Activated naive CD8-positive, alpha-beta T cell treated with anti-CD3 and anti-CD28 coated beads, Interleukin-2, amount 10 ng/mL, durations not matched to agents 7 days and 5 days (primary cell): ENCODE results near the gene CLEC17A. TPM values are rescaled to one million over a fixed set of nuclear protein-coding genes. Genes with fewer than 3 reads are reported as not detected.

ENCODE experiments used
- ATAC-seq: fragments of 150-1000 bp; cut with Tn5 transposase; one replicate; pipeline ENCODE4 v1.10.0; 2021; ENCODE audit warnings: low read depth, moderate library complexity
- POLR2A ChIA-PET: fragments of 350-600 bp; sonication (Branson Sonifier 250); formaldehyde crosslinking; loops from one replicate; lab custom pipeline; 2021; ENCODE audit warnings: antibody characterized with exemption; lab: Charles Lee
- DNase-seq: peaks from one replicate; pipeline ENCODE4 v3.0.0; 2021
- H3K27ac Mint-ChIP-seq: one replicate; pipeline ENCODE4 v1.8.0; 2022; ENCODE audit warnings: mild to moderate bottlenecking, mixed read lengths
- H3K27me3 Mint-ChIP-seq: one replicate; pipeline ENCODE4 v1.8.0; 2022; ENCODE audit warnings: mild to moderate bottlenecking, moderate library complexity, mixed read lengths
- H3K36me3 Mint-ChIP-seq: one replicate; pipeline ENCODE4 v1.8.0; 2021; ENCODE audit warnings: mild to moderate bottlenecking, mixed read lengths
- H3K4me1 Mint-ChIP-seq: one replicate; pipeline ENCODE4 v1.8.0; 2021; ENCODE audit warnings: mixed read lengths
- H3K4me3 Mint-ChIP-seq: one replicate; pipeline ENCODE4 v1.8.0; 2022; ENCODE audit warnings: mild to moderate bottlenecking, moderate library complexity, mixed read lengths
- H3K9me3 Mint-ChIP-seq: one replicate; pipeline ENCODE4 v1.8.0; 2021; ENCODE audit warnings: mixed read lengths
- total RNA-seq, 2 experiments: library from RNA; stranded (reverse); gene quantifications; one replicate each; pipeline ENCODE4 v1.2.3, GENCODE V29; 2021

Gene CLEC17A
- total RNA-seq, 2 experiments from 2014 or later: 0.17 TPM; not detected in 1

DNA sequence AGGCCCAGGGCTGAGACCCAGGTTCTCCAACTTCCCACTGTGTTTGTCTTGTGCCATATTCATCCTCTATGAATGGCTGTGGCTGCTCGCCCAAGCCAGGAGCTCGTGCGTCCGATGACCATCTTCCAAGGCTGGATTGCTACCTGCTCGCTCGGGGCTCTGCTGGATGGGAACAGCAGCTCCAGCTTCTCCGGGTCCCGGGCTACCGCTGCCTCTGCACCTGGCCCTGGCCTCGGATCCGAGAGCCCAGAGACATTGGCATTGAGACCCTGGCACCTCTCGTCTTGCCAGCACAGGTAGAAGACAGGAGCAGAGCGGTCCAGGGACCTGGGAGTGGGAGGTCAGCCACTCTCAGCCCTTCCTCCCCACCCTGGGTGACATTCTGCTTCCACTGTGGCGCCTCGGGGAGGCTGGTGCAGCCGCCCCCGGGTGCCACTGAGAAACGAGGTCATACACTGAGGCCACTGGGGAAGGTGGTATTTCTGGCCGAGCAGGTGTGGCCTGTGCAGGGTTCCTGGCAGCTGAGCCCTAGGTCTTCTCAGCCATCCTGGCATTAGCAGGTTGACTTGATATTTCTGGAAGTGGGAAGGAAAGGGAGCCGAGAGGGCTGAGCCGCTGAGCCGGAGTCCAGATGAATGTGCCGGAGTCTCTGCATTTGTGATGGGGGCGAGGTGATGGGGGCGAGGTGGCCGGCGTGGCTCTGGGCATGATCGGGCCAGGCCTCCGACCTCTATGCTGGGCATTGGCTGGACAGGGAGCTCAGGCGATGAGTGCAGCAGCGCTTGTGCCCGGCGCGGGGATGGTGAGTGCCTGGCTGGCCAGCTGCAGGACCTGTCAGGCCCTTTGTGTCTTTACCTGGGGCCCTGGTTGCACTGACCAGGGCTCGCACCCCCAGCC is 29.6 kb upstream of the CLEC17A start:
- ATAC-seq: no peak
- Mint-ChIP-seq H3K36me3 (peaks cover 3% of the 10 kb centered on the region), H3K4me1 (peaks cover 21% of the 10 kb centered on the region), H3K4me3 (no peak overlapping the region), H3K27me3 (no peaks in the 10 kb centered on the region), H3K27ac (no peak overlapping the region), H3K9me3 (no peaks in the 10 kb centered on the region)
- POLR2A ChIA-PET: interaction anchor here (1.1 to 2.5 kb wide), 3 partner anchors 15 to 46 kb away, joined by 3 to 7 read pairs (median 4); partner anchors contain the start of gene DNAJB1
- no peak for DNase-seq

DNA sequence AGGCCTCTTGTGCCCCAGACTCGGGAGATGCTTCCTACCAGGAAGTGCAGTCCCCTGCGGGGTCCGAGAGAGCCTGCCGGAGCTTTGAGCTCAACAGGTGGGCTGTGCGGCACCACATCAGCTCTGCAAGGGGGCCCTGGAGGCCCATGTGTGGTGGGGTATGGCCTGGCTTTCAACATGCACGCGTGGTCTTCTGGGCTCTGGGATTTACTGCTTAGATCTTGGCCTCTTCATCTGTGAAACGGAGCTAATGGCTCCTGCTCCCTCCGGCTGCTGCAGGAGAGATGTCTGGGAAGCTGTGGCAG is 29.0 kb upstream of the CLEC17A start:
- no peak overlapping the region for H3K27ac Mint-ChIP-seq
- peaks cover 21% of the 10 kb centered on the region for H3K4me1 Mint-ChIP-seq
- POLR2A ChIA-PET: interaction anchor here (1.1 to 2.5 kb wide), 3 partner anchors 15 to 47 kb away, joined by 3 to 7 read pairs (median 4); partner anchors contain the start of gene DNAJB1
- no peak overlapping the region for H3K4me3 Mint-ChIP-seq
- no peak for ATAC-seq
- DNase-seq: no peak
- H3K36me3 Mint-ChIP-seq: peaks cover 2% of the 10 kb centered on the region
- no peaks in the 10 kb centered on the region for H3K9me3 Mint-ChIP-seq
- no peaks in the 10 kb centered on the region for H3K27me3 Mint-ChIP-seq

DNA sequence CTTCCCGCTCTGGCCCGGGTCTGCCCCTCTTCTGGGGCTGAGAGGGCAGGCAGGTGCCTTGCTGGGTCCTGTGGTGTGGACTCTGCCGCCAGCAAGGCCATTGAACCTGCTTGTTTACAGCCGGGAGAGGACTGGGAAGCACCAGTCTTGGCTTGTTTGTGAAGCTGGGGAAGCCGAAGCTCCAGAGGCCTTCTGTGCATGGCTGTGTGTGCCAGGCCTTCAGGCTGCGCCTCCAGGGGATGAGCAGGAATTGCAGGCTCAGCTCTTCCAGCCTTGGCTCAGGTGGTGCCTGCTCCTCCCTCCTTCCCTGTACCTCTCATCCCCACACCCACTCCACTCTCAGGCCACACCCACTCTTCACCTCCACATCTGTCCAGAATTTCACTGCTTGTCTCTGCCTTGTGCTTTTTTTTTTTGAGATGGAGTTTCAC is 28.5 kb upstream of the CLEC17A start:
- no peak for ATAC-seq
- POLR2A ChIA-PET: interaction anchor here (1.1 to 2.5 kb wide), 2 partner anchors 14 to 35 kb away, joined by 3 to 7 read pairs; partner anchors contain the start of gene DNAJB1
- Mint-ChIP-seq H3K9me3 (no peaks in the 10 kb centered on the region), H3K27me3 (no peaks in the 10 kb centered on the region), H3K36me3 (peaks cover 2% of the 10 kb centered on the region), H3K27ac (no peak overlapping the region), H3K4me1 (peaks cover 21% of the 10 kb centered on the region), H3K4me3 (no peak overlapping the region)
- no peak for DNase-seq

DNA sequence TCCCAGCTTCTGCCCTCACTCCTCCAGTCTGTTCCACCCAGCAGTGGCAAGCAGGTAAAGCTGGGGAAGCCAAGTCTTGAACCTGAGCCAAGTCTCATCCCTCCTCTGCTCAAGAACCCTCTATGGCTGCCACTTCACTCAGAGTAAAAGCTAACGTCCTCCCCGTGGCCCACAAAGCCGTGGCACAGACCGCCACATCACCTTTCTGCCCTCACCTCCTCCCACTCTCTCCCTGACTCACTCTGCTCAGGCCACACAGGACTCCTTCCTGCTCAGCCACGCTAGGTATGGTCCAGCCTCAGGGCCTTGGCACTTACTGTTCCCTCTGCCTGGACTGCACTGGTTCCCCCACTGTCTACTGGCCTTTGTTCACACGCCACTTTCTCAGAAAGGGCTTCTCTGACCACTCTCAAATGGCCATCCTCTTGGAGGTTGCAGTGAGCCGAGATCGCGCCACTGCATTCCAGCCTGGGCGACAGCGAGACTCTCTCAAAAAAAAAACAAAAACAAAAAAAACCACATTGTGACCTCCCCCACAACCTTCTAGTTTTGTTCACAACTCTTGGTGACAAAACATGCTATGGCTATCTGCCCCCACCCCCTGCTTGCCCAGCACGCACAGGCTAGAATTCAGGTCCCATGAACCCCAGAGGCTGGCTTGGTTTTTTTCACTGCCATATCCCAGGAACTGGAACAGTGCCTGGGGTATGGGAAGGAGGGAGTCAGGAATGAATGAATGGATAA is 26.8 kb upstream of the CLEC17A start:
- Mint-ChIP-seq H3K4me3 (peak overlapping the region; percentile 45), H3K36me3 (no peaks in the 10 kb centered on the region), H3K4me1 (peaks cover 20% of the 10 kb centered on the region), H3K9me3 (no peaks in the 10 kb centered on the region), H3K27me3 (no peaks in the 10 kb centered on the region), H3K27ac (peak overlapping the region; percentile 52)
- peak; percentile 6 for ATAC-seq
- no peak for DNase-seq
- POLR2A ChIA-PET: interaction anchor here (0.6 to 2.5 kb wide), 3 partner anchors 34 to 51 kb away, joined by 3 to 7 read pairs (median 3); partner anchors contain the start of gene DNAJB1

DNA sequence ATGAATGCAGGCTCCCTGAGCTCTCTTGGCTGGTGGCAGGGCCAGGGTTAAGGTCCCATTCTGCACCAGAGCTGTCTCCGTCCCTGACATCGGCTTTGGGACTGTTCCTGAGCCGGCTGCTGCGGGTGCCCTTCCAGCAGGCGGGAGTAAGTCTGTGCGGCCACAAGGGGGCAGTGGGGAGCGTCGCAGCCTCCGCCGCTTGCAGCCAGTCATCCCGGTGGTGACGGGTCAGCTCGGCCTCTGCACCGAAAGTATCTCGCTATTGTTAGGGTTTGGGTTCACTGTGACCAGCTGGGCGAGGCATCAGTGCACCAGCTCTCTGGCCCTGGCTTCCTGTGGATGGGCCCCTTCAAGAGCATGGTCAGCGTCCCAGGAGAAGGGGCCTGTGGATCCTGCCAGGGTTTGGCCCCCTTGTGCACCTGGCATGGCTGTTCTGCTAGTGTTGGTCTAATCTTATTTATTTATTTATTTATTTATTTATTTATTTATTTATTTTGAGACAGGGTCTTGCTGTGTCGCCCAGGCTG is 26.2 kb upstream of the CLEC17A start:
- H3K36me3 Mint-ChIP-seq: no peaks in the 10 kb centered on the region
- peaks cover 15% of the 10 kb centered on the region for H3K4me1 Mint-ChIP-seq
- ATAC-seq: peak; percentile 85
- H3K27me3 Mint-ChIP-seq: no peaks in the 10 kb centered on the region
- peak overlapping the region; percentile 38 for H3K27ac Mint-ChIP-seq
- POLR2A ChIA-PET: interaction anchor here (0.6 to 1.1 kb wide), 2 partner anchors 35 to 51 kb away, joined by 3 read pairs; no protein-coding TSS in a partner anchor
- peak overlapping the region; percentile 45 for H3K4me3 Mint-ChIP-seq
- peak; percentile 82 for DNase-seq
- H3K9me3 Mint-ChIP-seq: no peaks in the 10 kb centered on the region

DNA sequence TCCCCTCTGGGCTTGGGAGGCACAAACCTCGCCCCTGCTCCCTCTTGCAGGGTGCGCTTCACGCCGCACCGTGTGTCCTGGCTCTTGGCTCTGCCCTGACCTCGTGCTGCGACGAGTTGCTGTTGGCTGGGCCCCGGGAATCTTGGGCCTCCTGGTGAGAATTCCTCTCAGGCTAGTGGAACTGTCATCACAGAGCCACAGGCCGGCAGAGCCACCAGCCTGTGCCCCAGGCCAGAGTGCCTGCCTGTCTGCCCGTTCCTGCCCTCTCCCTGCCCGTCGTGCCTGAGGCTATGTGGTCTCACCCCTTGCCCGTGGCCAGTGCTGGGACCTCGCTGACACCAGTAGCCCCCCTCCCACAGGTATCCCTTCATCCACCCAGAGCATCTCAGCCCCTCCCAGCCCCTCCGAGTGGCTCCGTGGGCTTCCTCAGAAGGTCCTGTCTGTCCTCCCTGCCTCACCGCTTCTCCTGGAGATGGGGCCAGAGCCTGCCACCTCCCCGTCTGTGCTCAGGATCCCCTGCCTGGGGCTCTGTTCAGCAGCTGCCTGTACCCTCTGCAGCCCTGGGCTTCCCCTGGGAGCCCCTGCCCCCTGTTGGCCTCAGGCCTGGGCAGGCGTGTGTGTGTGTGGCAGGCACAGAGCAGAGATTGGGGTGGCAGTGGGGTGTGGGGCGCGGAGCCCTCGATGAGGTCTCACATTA is 24.4 kb upstream of the CLEC17A start:
- H3K27ac Mint-ChIP-seq: no peak overlapping the region
- no peaks in the 10 kb centered on the region for H3K27me3 Mint-ChIP-seq
- DNase-seq (no peak), ATAC-seq (no peak)
- no peaks in the 10 kb centered on the region for H3K9me3 Mint-ChIP-seq
- no peaks in the 10 kb centered on the region for H3K36me3 Mint-ChIP-seq
- H3K4me3 Mint-ChIP-seq: no peak overlapping the region
- POLR2A ChIA-PET: no interaction called here
- peaks cover 15% of the 10 kb centered on the region for H3K4me1 Mint-ChIP-seq

DNA sequence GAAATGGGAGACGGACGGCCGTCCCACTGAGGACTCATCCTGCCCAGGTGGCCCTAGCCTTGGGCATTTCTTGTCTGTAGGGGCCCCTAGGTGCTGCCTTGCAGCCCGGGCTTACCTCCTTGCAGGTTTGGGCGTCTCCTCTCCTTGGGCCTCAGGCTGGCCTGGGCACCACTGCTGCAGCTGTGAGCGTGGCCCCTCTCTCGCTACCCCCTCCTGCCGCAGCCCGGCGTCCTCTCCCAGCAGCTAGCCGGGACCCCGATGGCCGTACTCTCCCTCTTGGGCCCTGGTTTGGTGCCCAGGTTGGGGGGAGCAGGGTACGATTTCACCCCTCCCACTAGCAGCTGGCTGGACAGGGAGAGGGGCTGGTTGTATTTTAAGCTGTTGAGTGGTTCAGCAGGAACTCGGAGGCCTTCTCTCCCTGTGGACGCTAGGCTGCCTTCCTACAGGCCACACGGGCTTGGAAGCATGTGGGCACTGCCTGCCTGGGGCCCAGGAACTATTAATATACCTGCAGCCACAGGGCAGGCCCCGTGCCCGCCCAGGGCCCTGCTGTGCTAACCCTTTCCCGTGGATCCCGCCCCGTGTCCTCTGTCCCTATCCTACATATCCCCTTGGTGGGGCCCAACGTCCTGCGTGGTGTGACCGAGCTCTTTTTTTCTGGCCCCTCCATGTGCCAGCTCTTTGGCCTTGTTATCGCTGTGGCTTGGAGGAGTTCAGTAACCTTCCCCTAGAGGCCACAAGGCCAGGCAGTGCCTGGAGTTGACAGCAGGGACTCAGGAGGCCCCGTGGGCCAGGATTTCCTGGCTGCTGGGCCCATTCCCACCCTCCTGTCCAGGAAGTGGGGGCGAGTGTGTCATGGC is 22.7 kb upstream of the CLEC17A start:
- Mint-ChIP-seq H3K4me1 (peaks cover 15% of the 10 kb centered on the region), H3K4me3 (no peak overlapping the region), H3K27ac (no peak overlapping the region), H3K9me3 (no peaks in the 10 kb centered on the region), H3K27me3 (no peaks in the 10 kb centered on the region), H3K36me3 (peaks cover 6% of the 10 kb centered on the region)
- POLR2A ChIA-PET: no interaction called here
- DNase-seq: no peak
- ATAC-seq: no peak

DNA sequence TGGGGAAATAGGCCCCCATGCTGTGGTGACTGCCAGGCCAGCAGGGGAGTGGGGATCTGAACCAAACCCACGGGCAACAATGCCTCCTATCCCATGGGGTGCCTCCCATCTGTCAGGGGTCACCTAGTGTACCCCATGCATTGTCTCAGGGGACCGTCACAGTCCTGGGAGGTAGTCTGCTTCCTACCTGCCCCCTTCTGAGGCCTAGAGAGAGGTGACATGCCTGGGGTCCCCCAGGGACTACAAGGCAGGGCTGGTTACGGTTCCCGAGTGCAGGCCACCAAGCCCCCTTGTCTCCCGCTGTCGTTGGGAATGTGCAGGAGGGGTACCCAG is 22.1 kb upstream of the CLEC17A start:
- peaks cover 6% of the 10 kb centered on the region for H3K36me3 Mint-ChIP-seq
- DNase-seq: no peak
- H3K9me3 Mint-ChIP-seq: no peaks in the 10 kb centered on the region
- H3K4me3 Mint-ChIP-seq: no peak overlapping the region
- peaks cover 14% of the 10 kb centered on the region for H3K4me1 Mint-ChIP-seq
- ATAC-seq: no peak
- no peaks in the 10 kb centered on the region for H3K27me3 Mint-ChIP-seq
- H3K27ac Mint-ChIP-seq: no peak overlapping the region
- POLR2A ChIA-PET: no interaction called here

DNA sequence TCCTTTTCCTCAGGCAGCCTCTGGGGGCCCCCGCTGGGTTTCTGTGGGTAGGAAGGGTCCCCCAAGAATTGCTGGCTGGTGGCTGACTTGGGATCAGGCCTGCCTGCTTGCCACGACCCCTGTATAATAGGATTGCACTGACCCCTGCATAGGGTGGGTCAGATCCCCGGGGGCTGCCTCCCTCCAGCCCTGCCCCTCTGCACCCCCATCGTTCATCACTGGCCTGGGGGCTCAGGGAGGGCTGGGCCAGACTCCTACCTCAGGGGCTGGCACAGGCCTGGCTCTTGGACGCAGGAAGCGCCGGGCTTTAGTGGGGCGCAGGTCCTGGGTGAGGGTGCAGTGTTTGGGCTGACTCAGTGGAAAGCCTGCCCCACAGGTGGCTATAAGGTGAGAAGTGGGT is 21.6 kb upstream of the CLEC17A start:
- Mint-ChIP-seq H3K4me1 (peaks cover 9% of the 10 kb centered on the region), H3K27me3 (no peaks in the 10 kb centered on the region), H3K36me3 (peaks cover 6% of the 10 kb centered on the region), H3K27ac (no peak overlapping the region), H3K4me3 (no peak overlapping the region), H3K9me3 (no peaks in the 10 kb centered on the region)
- no peak for ATAC-seq
- DNase-seq: no peak
- POLR2A ChIA-PET: no interaction called here

DNA sequence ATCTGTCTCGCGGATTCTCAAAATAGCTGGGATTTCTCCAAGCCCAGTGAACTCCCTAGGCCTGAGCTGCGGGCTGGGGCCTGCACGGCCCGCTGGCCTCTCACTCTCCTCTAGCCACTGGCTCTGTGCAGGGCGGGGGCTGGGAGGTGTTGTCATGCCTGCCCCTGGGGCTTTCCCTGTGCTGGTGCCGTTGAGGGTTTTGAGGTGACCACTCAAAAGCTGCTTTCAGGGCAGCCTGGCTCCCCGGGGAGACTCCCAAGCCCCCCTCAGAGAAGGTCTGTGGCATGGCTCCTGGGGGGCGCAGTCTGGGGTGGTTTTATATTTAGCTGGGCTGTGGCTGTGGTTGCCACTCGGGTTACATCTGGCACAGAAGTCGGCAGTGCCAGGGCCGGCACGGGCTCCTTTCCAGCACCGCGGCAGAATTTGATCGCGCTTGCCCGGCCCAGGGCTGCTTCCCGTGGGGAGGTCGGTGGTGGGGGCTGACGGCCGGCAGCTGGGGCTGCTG is 21.0 kb upstream of the CLEC17A start:
- no peak overlapping the region for H3K4me3 Mint-ChIP-seq
- no peaks in the 10 kb centered on the region for H3K9me3 Mint-ChIP-seq
- POLR2A ChIA-PET: interaction anchor here (1.0 kb wide), 1 partner anchor 10 kb away, joined by 4 read pairs; the partner anchor contains the start of gene NDUFB7
- peak overlapping the region; percentile 42 for H3K27ac Mint-ChIP-seq
- no peak for DNase-seq
- no peak for ATAC-seq
- peaks cover 4% of the 10 kb centered on the region for H3K4me1 Mint-ChIP-seq
- no peaks in the 10 kb centered on the region for H3K27me3 Mint-ChIP-seq
- peaks cover 6% of the 10 kb centered on the region for H3K36me3 Mint-ChIP-seq

DNA sequence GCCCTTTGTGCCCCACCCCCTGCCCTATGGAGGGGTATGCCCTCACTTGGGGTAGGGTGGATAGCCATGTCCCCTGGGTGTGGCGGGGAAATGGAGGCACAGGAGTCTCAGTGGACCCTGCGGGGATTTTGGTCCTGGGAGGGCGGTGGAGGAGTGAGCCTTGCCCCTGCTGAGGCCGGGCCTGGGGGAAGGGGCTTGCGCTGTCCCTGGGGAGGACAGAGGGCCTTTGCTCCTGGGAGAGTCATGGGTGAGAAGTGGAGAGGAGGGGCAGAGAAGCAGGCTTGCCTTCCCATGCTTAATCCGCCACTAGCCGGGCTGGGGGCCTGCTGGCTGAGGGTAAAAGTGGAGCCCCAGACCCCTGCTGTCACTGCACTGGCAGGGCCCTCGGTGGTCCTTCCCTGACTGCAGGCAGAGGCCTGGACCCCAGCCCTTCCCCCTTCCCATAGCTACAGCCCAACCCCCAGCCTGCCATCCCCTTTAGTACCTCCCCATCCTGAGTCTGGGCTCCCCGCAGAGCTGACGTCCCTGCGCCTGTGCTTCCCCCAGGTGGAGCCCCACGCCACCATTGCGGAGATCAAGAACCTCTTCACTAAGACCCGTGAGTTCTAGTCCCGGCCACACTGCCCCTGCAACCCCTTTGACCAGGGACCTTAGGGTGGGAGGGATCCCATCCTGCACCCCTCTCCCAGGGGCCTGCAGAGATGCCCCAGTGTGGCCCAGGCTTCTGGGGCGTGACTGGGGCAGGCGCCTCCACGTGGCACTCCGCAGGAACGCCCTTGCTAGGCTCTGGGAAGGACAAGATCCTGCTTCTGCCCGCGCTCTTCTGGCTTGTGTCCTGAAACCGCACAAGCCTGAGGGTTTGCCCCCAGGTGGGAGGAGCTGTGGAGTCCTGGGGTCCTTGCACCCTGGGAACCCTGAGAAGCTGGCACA is 20.0 kb upstream of the CLEC17A start:
- no peak overlapping the region for H3K27ac Mint-ChIP-seq
- POLR2A ChIA-PET: interaction anchor here (1.0 kb wide), 1 partner anchor 9 kb away, joined by 4 read pairs; the partner anchor contains the start of gene NDUFB7
- no peaks in the 10 kb centered on the region for H3K9me3 Mint-ChIP-seq
- H3K4me3 Mint-ChIP-seq: no peak overlapping the region
- no peak for DNase-seq
- H3K27me3 Mint-ChIP-seq: no peaks in the 10 kb centered on the region
- H3K4me1 Mint-ChIP-seq: peaks cover 10% of the 10 kb centered on the region
- peaks cover 9% of the 10 kb centered on the region for H3K36me3 Mint-ChIP-seq
- ATAC-seq: no peak
